ENCODE results near the gene SNRPA. TPM values are rescaled to one million over a fixed set of nuclear protein-coding genes. Genes with fewer than 3 reads are reported as not detected.

The SNRPA gene
- total and polyA plus RNA-seq, 2 of the 4 experiments (the other 2 are of a cell fraction), result 30.3 to 81.3 TPM

DNA sequence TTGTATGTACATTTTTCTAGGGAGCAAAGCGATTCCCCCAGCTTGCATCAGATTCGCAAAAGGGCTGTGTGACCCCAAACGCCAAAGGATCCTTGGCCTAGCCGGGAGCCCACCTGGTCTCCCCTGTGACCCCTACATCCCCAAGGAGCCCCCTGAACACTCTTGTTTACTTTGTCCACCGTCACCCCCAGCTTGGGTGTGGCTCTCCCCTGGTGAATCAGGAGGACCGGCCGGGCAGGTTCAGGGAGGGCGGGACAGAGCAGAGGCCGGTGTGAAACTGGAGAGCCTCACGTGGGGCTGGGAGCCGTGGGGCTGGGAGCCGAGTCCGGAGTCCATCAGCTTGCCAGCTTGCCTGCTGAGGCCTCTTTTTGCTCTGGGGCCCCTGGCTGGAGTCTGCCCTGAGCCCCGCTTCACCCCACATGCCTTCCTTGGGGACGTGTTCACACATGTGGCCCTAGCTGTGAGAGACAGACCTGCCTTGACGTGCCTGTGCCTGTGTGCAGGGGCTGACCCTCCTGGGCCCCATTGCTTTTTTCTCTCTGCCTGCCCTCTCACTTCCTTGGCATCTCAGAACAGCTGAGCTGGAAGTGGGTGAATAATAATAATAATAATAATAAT, 32.1 kb upstream of the SNRPA start:
- Histone ChIP-seq H2AK9ac (replicated peaks; ENCODE audit: low read depth, low read length, poor library complexity) (peak overlapping the region; percentile 90), H2AK5ac (ENCODE audit: low read depth, low read length) (peak overlapping the region; percentile 86), H2BK5ac (ENCODE audit: low read depth, low read length, poor library complexity, severe bottlenecking) (peak overlapping the region; percentile 83), H3K36me3 (ENCODE audit: control insufficient read depth, insufficient read depth, low read length) (peaks cover 11% of the 10 kb centered on the region; the same call in 1 of the 2 replicates), H3K9me1 (ENCODE audit: insufficient read depth, low read length) (peaks cover 16% of the 10 kb centered on the region; the same call in 1 of the 2 replicates), H2BK15ac (ENCODE audit: low read depth, low read length) (no peak overlapping the region), H3K79me1 (ENCODE audit: low read depth in 1 of 2, low read length in 2 of 2) (peaks cover 19 to 69% of the 10 kb centered on the region in 2 experiments), H3K56ac (ENCODE audit: extremely low read depth, insufficient read depth, low read length) (peak overlapping the region; percentile 47), H3K4ac (ENCODE audit: low read depth, low read length) (peak overlapping the region; percentile 80), H4K8ac (ENCODE audit: low read depth in 2 of 2, low read length in 2 of 2) (peak overlapping the region in 1 of 2 experiments; percentile 57; a peak in 2 of 4 replicates), H4K20me1 (ENCODE audit: insufficient read depth, low read length) (peaks cover 20% of the 10 kb centered on the region; the same call in 1 of the 2 replicates), H3K4me1 (ENCODE audit: control insufficient read depth, insufficient read depth, low read length) (peaks cover 11% of the 10 kb centered on the region), H4K5ac (ENCODE audit: low read depth, low read length) (no peak overlapping the region; the same call in 1 of the 2 replicates), H3K4me3 (ENCODE audit: insufficient read depth, low read depth, low read length) (peak overlapping the region; percentile 86), H3K18ac (ENCODE audit: low read depth, low read length) (peak overlapping the region; percentile 10; the same call in 1 of the 2 replicates), H4K91ac (ENCODE audit: insufficient read depth, low read depth, low read length) (peak overlapping the region; percentile 66), H3K4me2 (ENCODE audit: low read depth, low read length) (peak overlapping the region; percentile 91), H2BK20ac (ENCODE audit: low read depth, low read length) (no peak overlapping the region; the same call in 1 of the 2 replicates), H3K27me3 (ENCODE audit: control insufficient read depth, insufficient read depth, low read length) (no peaks in the 10 kb centered on the region), H3K23ac (ENCODE audit: low read depth, low read length) (peak overlapping the region; percentile 97; the same call in 1 of the 2 replicates), H3K9ac (ENCODE audit: low read depth, low read length) (peak overlapping the region; percentile 97), H2BK120ac (ENCODE audit: low read depth, low read length) (peak overlapping the region; percentile 49), H2AFZ (replicated peaks; ENCODE audit: low read length, poor library complexity) (peak overlapping the region; percentile 66), H3K9me3 (ENCODE audit: control insufficient read depth, insufficient read depth, low read length) (no peaks in the 10 kb centered on the region), H3K14ac (replicated peaks; ENCODE audit: low read depth, low read length) (peak overlapping the region; percentile 86), H3K27ac (ENCODE audit: insufficient read depth, low read length) (peak overlapping the region; percentile 96)
- POLR2A ChIA-PET (ENCODE audit: unreplicated experiment), result interaction anchor here (0.6 kb wide), 1 partner anchor 37 kb away, joined by 5 read pairs; no protein-coding TSS in a partner anchor
- DNase-seq (peak; percentile 40), ATAC-seq (ENCODE audit: low read depth) (no peak)
- WGBS, 2 experiments (ENCODE audit: extremely low coverage in 2 of 2, insufficient read length in 1 of 2), result 10% methylated on average over 4 of the region's 16 CpGs; no CpG with 5 or more reads in 1 of the 2 experiments
- in situ Hi-C loops (cut with MboI; ENCODE audit: low sequenced_read_pairs), result no loop called here
- CTCF ChIA-PET, result no interaction called here
- dilution Hi-C loops (cut with HindIII; ENCODE audit: low sequenced_read_pairs, unreplicated experiment), result no loop called here
- intact Hi-C loops (cut with micrococcal nuclease), result loop anchor here (5.0 kb wide), 1 partner anchor 78 kb away; the partner anchor contains the start of gene EGLN2
- no TSS peak for BruUV-seq (replicated peaks)
- TF ChIP-seq MAZ (IDR thresholded peaks at IDR 0.05; ENCODE audit: borderline replicate concordance, low read depth, low read length), result peak; percentile 28; the same call in 1 of the 2 replicates
- no peak for TF ChIP-seq RAD21 (IDR thresholded peaks at IDR 0.05; ENCODE audit: low read length)
- TF ChIP-seq, protein P1, sequence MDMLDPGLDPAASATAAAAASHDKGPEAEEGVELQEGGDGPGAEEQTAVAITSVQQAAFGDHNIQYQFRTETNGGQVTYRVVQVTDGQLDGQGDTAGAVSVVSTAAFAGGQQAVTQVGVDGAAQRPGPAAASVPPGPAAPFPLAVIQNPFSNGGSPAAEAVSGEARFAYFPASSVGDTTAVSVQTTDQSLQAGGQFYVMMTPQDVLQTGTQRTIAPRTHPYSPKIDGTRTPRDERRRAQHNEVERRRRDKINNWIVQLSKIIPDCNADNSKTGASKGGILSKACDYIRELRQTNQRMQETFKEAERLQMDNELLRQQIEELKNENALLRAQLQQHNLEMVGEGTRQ (IDR thresholded peaks at IDR 0.05; ENCODE audit: low read depth, low read length), result peak; percentile 80
- TF ChIP-seq, protein P2, sequence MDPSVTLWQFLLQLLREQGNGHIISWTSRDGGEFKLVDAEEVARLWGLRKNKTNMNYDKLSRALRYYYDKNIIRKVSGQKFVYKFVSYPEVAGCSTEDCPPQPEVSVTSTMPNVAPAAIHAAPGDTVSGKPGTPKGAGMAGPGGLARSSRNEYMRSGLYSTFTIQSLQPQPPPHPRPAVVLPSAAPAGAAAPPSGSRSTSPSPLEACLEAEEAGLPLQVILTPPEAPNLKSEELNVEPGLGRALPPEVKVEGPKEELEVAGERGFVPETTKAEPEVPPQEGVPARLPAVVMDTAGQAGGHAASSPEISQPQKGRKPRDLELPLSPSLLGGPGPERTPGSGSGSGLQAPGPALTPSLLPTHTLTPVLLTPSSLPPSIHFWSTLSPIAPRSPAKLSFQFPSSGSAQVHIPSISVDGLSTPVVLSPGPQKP (IDR thresholded peaks at IDR 0.05; ENCODE audit: borderline replicate concordance, low read depth, low read length), result no peak
- peak; percentile 51; the same call in 1 of the 2 replicates for TF ChIP-seq MXI1 (IDR thresholded peaks at IDR 0.05; ENCODE audit: borderline replicate concordance, low read depth, low read length)
- peak; percentile 51; the same call in 1 of the 2 replicates for TF ChIP-seq POLR2A (IDR thresholded peaks at IDR 0.05; ENCODE audit: low read depth, low read length)
- no peak for TF ChIP-seq MAFK (IDR thresholded peaks at IDR 0.05; ENCODE audit: low read depth, low read length)
- no peak for TF ChIP-seq NFE2L2 (IDR thresholded peaks at IDR 0.05; ENCODE audit: low read depth, low read length)
- TF ChIP-seq SMC3 (IDR thresholded peaks at IDR 0.05; ENCODE audit: low read depth, low read length), result no peak
- TF ChIP-seq, protein P3, sequence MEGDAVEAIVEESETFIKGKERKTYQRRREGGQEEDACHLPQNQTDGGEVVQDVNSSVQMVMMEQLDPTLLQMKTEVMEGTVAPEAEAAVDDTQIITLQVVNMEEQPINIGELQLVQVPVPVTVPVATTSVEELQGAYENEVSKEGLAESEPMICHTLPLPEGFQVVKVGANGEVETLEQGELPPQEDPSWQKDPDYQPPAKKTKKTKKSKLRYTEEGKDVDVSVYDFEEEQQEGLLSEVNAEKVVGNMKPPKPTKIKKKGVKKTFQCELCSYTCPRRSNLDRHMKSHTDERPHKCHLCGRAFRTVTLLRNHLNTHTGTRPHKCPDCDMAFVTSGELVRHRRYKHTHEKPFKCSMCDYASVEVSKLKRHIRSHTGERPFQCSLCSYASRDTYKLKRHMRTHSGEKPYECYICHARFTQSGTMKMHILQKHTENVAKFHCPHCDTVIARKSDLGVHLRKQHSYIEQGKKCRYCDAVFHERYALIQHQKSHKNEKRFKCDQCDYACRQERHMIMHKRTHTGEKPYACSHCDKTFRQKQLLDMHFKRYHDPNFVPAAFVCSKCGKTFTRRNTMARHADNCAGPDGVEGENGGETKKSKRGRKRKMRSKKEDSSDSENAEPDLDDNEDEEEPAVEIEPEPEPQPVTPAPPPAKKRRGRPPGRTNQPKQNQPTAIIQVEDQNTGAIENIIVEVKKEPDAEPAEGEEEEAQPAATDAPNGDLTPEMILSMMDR (conservative IDR thresholded peaks at IDR 0.05; ENCODE audit: low read depth, low read length), result no peak
- TF ChIP-seq BHLHE40 (IDR thresholded peaks at IDR 0.05; ENCODE audit: low read depth, low read length), result peak; percentile 34; the same call in 1 of the 2 replicates
- TF ChIP-seq RCOR1 (IDR thresholded peaks at IDR 0.05; ENCODE audit: insufficient replicate concordance, low read length), result no peak
